H1 (cell line): ENCODE results near the gene MOB3B. TPM values are rescaled to one million over a fixed set of nuclear protein-coding genes. Genes with fewer than 3 reads are reported as not detected.

Experiments
- CTCF ChIA-PET: fragments of 300-600 bp; sonication (Branson Sonifier 250); formaldehyde crosslinking; loops from one replicate; lab custom pipeline; 2021; ENCODE audit not compliant: partially characterized antibody; lab: Charles Lee
- POLR2A ChIA-PET: fragments of 300-600 bp; sonication (Branson Sonifier 250); formaldehyde crosslinking; loops from one replicate; lab custom pipeline; 2021; ENCODE audit warnings: inconsistent platforms; ENCODE audit not compliant: partially characterized antibody; lab: Charles Lee
- DNase-seq, 2 experiments: peaks; one replicate each; pipeline versions ENCODE4 v3.0.0 to v3.0.0-alpha.2; 2010 to 2022; ENCODE audit warnings: low spot score in 2 of 2, low read depth in 1 of 2, mixed read lengths in 1 of 2
- FAIRE-seq: peaks from 2 replicates; lab custom pipeline; 2011; peaks lifted over from hg19 to GRCh38; lab: Jason Lieb, UNC
- H2AFZ ChIP-seq: 2 replicates; pipeline ENCODE4 v1.8.1; 2012; ENCODE audit warnings: low read length, inconsistent platforms
- H2AK5ac ChIP-seq: 2 replicates; pipeline ENCODE4 v1.6.1; 2013; ENCODE audit warnings: low read depth, low read length
- H2BK120ac ChIP-seq: replicated peaks from 2 replicates; pipeline ENCODE3; 2013; ENCODE audit warnings: low read depth, low read length, inconsistent platforms
- H2BK12ac ChIP-seq: 2 replicates; pipeline ENCODE4 v1.6.1; 2013; ENCODE audit warnings: low read depth, low read length
- H2BK15ac ChIP-seq: 2 replicates; pipeline ENCODE4 v1.6.1; 2013; ENCODE audit warnings: low read length
- H2BK20ac ChIP-seq: 2 replicates; pipeline ENCODE4 v1.6.1; 2013; ENCODE audit warnings: low read length
- H2BK5ac ChIP-seq: 2 replicates; pipeline ENCODE4 v1.6.1; 2013; ENCODE audit warnings: low read depth, low read length
- H3K14ac ChIP-seq: 2 replicates; pipeline ENCODE4 v1.6.1; 2013; ENCODE audit warnings: inconsistent platforms; ENCODE audit not compliant: insufficient read length
- H3K18ac ChIP-seq: 2 replicates; pipeline ENCODE4 v1.6.1; 2013; ENCODE audit warnings: low read length; ENCODE audit errors: extremely low read depth
- H3K23ac ChIP-seq: 2 replicates; pipeline ENCODE4 v1.6.1; 2013; ENCODE audit warnings: inconsistent platforms; ENCODE audit not compliant: insufficient read length
- H3K23me2 ChIP-seq: 2 replicates; pipeline ENCODE4 v1.6.1; 2013; ENCODE audit warnings: low read depth, low read length
- H3K27ac ChIP-seq: 2 replicates; pipeline ENCODE4 v1.6.1; 2011; ENCODE audit warnings: low read depth, low read length, inconsistent platforms
- H3K27me3 ChIP-seq, 4 experiments: replicated peaks in 1 of 4; 1 replicate in 1 of 4; 2 replicates in 3 of 4; pipeline versions ENCODE4 v1.6.1 to v1.8.1; 2011 to 2013; ENCODE audit warnings: low read length in 3 of 4, mild to moderate bottlenecking in 3 of 4, inconsistent platforms in 2 of 4, mixed read lengths in 2 of 4, moderate library complexity in 1 of 4; ENCODE audit not compliant: control insufficient read depth in 3 of 4, insufficient read depth in 3 of 4; ENCODE audit errors: extremely low read depth in 1 of 4
- H3K36me3 ChIP-seq, 4 experiments: 2 replicates each; pipeline versions ENCODE4 v1.6.1 to v1.8.1; 2011 to 2013; ENCODE audit warnings: mild to moderate bottlenecking in 4 of 4, low read length in 3 of 4, moderate library complexity in 2 of 4, control low read depth in 1 of 4, inconsistent platforms in 1 of 4; ENCODE audit not compliant: insufficient read depth in 4 of 4, control insufficient read depth in 2 of 4
- H3K4ac ChIP-seq: replicated peaks from 2 replicates; pipeline ENCODE3; 2013; ENCODE audit warnings: low read length, low read depth, mixed read lengths, inconsistent platforms; ENCODE audit not compliant: insufficient read length
- H3K4me1 ChIP-seq, 4 experiments: replicated peaks in 1 of 4; 1 replicate in 1 of 4; 2 replicates in 3 of 4; pipeline versions ENCODE4 v1.6.1 to v1.8.1; 2011 to 2013; ENCODE audit warnings: low read length in 3 of 4, inconsistent platforms in 2 of 4, mixed read lengths in 1 of 4; ENCODE audit not compliant: insufficient read depth in 4 of 4, control insufficient read depth in 3 of 4
- H3K4me2 ChIP-seq, 2 experiments: 2 replicates each; pipeline versions ENCODE4 v1.6.1 to v1.8.1; 2011 to 2013; ENCODE audit warnings: low read depth in 2 of 2, low read length in 2 of 2, control low read depth in 1 of 2, inconsistent platforms in 1 of 2, mild to moderate bottlenecking in 1 of 2; ENCODE audit not compliant: insufficient read depth in 1 of 2
- H3K4me3 ChIP-seq, 4 experiments: fragments of 200-600, 300-600 bp in 1 of 4; sonication (generic), shearing (Covaris generic), sonication (Bioruptor Twin) in 1 of 4; 2 replicates each; pipeline versions ENCODE4 v1.5.1 to v1.8.1; 2011 to 2016; ENCODE audit warnings: low read length in 4 of 4, low read depth in 3 of 4, control low read depth in 2 of 4, inconsistent platforms in 2 of 4, mild to moderate bottlenecking in 2 of 4, mixed read lengths in 1 of 4, moderate library complexity in 1 of 4; ENCODE audit not compliant: insufficient read depth in 2 of 4; ENCODE audit errors: extremely low read depth in 1 of 4
- H3K56ac ChIP-seq: replicated peaks from 2 replicates; pipeline ENCODE3; 2013; ENCODE audit warnings: low read depth, mild to moderate bottlenecking, mixed read lengths, low read length, inconsistent platforms; ENCODE audit not compliant: insufficient read length
- H3K79me1 ChIP-seq: 2 replicates; pipeline ENCODE4 v1.6.1; 2013; ENCODE audit warnings: low read depth, low read length, control low read depth
- H3K79me2 ChIP-seq, 2 experiments: 2 replicates each; pipeline versions ENCODE4 v1.6.1 to v1.8.1; 2012 to 2013; ENCODE audit warnings: low read length in 2 of 2, mild to moderate bottlenecking in 2 of 2, inconsistent platforms in 1 of 2; ENCODE audit not compliant: insufficient read depth in 2 of 2, control insufficient read depth in 1 of 2
- H3K9ac ChIP-seq, 4 experiments: replicated peaks in 1 of 4; 1 replicate in 1 of 4; 2 replicates in 3 of 4; pipeline versions ENCODE4 v1.6.1 to v1.8.1; 2011 to 2013; ENCODE audit warnings: low read depth in 3 of 4, low read length in 3 of 4, control low read depth in 2 of 4, mild to moderate bottlenecking in 2 of 4, moderate library complexity in 2 of 4, inconsistent platforms in 1 of 4; ENCODE audit errors: extremely low read depth in 1 of 4
- H3K9me3 ChIP-seq, 2 experiments: 2 replicates each; pipeline versions ENCODE4 v1.6.1 to v1.8.1; 2012 to 2013; ENCODE audit warnings: mild to moderate bottlenecking in 2 of 2, moderate library complexity in 2 of 2, control low read depth in 1 of 2, inconsistent platforms in 1 of 2, low read depth in 1 of 2, low read length in 1 of 2, mixed read lengths in 1 of 2; ENCODE audit not compliant: insufficient read depth in 2 of 2
- H4K20me1 ChIP-seq, 2 experiments: replicated peaks in 1 of 2; 2 replicates each; pipeline versions ENCODE3 to v1.8.1; 2011 to 2013; ENCODE audit warnings: inconsistent platforms in 2 of 2, low read length in 2 of 2, mild to moderate bottlenecking in 1 of 2; ENCODE audit not compliant: insufficient read depth in 2 of 2, control insufficient read depth in 1 of 2
- H4K5ac ChIP-seq: 2 replicates; pipeline ENCODE4 v1.6.1; 2013; ENCODE audit warnings: low read length, low read depth, mixed read lengths, inconsistent platforms; ENCODE audit not compliant: insufficient read length
- H4K8ac ChIP-seq: 2 replicates; pipeline ENCODE4 v1.8.0; 2013; ENCODE audit warnings: mild to moderate bottlenecking, moderate library complexity, low read length, inconsistent platforms; ENCODE audit not compliant: insufficient read depth; ENCODE audit errors: extremely low read depth
- H4K91ac ChIP-seq: replicated peaks from 2 replicates; pipeline ENCODE3; 2013; ENCODE audit warnings: low read length, mixed read lengths, inconsistent platforms; ENCODE audit not compliant: insufficient read length
- CTBP2 ChIP-seq: IDR thresholded peaks from 2 replicates; pipeline ENCODE4 v1.7.0; 2011; ENCODE audit warnings: borderline replicate concordance, mild to moderate bottlenecking, moderate library complexity, mixed read lengths, low read length; ENCODE audit not compliant: insufficient read depth, insufficient read length
- KDM5A ChIP-seq: fragments of 200-600 bp; IDR thresholded peaks from 2 replicates; pipeline ENCODE4 v1.7.1; 2012; ENCODE audit warnings: mild to moderate bottlenecking, low read length, inconsistent platforms, mixed read lengths
- PHF8 ChIP-seq: fragments of 200-600 bp; sonication (generic); conservative IDR thresholded peaks from 2 replicates; pipeline ENCODE4 v1.7.1; 2012; ENCODE audit warnings: low read depth, mild to moderate bottlenecking, inconsistent platforms, low read length, moderate library complexity
- POLR2A ChIP-seq, 2 experiments: IDR thresholded peaks; 1 replicate in 1 of 2; 2 replicates in 1 of 2; pipeline ENCODE4 v1.6.1; 2011; ENCODE audit warnings: low read depth in 2 of 2, low read length in 2 of 2, mild to moderate bottlenecking in 2 of 2; ENCODE audit errors: control extremely low read depth in 1 of 2
- RAD21 ChIP-seq, 2 experiments: IDR thresholded peaks in 1 of 2; conservative IDR thresholded peaks in 1 of 2; 2 replicates each; pipeline ENCODE4 v1.6.1; 2011; ENCODE audit warnings: low read depth in 2 of 2, low read length in 2 of 2, improper control_type of control experiment in 1 of 2, inconsistent platforms in 1 of 2, mild to moderate bottlenecking in 1 of 2, moderate library complexity in 1 of 2
- whole genome bisulfite sequencing, 2 experiments: shearing (Covaris generic) in 1 of 2; methylation state at CpG; one replicate each; pipeline versions ENCODE4 v1.1.6 to v1.1.7; 2013 to 2015; ENCODE audit warnings: low lambda C conversion rate in 2 of 2, mixed read lengths in 2 of 2, inconsistent platforms in 1 of 2, low coverage in 1 of 2, missing lambda C conversion rate in 1 of 2; ENCODE audit not compliant: insufficient replicate concordance in 2 of 2, insufficient coverage in 1 of 2, insufficient read length in 1 of 2; ENCODE audit errors: extremely low coverage in 1 of 2, missing lambda C conversion rate in 1 of 2; 5-methylcytosine and 5-hydroxymethylcytosine counted together
- polyA plus RNA-seq, 7 experiments: library from polyadenylated mRNA; depleted of rRNA in 3 of 7; stranded (reverse) in 5 of 7; unstranded in 2 of 7; fragments of >200 nt in 5 of 7; fragments of 200-250 nt in 2 of 7; gene quantifications; 1 replicate in 5 of 7; 2 replicates in 1 of 7; 4 replicates in 1 of 7; pipeline versions ENCODE4 v1.2.1 to v1.2.3, GENCODE V29; 2011 to 2013; ENCODE audit warnings: missing spikeins in 2 of 7, mixed read lengths in 2 of 7
- total RNA-seq: library from RNA; stranded (reverse); fragmentation: NEBNext Ultra II Directional; extraction: Animal tissue kit (Norgen Biotek cat#: 25700); gene quantifications from 2 replicates; pipeline ENCODE4 v1.2.1, GENCODE V29; 2021
- TF ChIP-seq, protein P1 (sequence below), 3 experiments: IDR thresholded peaks; 1 replicate in 2 of 3; 2 replicates in 1 of 3; pipeline versions ENCODE4 v1.5.1 to v1.6.1; 2011; ENCODE audit warnings: low read length in 3 of 3, mild to moderate bottlenecking in 3 of 3, inconsistent platforms in 2 of 3, low read depth in 1 of 3, moderate library complexity in 1 of 3; ENCODE audit not compliant: insufficient read depth in 1 of 3; ENCODE audit errors: control extremely low read depth in 1 of 3

MOB3B gene
- total and polyA plus RNA-seq, 2 of the 8 experiments (the other 6 are each of a cell fraction or from before 2014, with no cell fraction given), result 12.7 to 16.1 TPM

- Histone ChIP-seq H3K27ac (no peak overlapping the region), H3K79me1 (no peaks in the 10 kb centered on the region), H3K18ac (no peak overlapping the region), H2AK5ac (no peak overlapping the region), H2BK20ac (no peak overlapping the region), H3K14ac (no peak overlapping the region), H3K4ac (no peak overlapping the region), H3K4me3 (no peak overlapping the region), H4K20me1 (peaks cover 0 to 1% of the 10 kb centered on the region in 2 experiments), H3K4me2 (no peak overlapping the region), H4K91ac (no peak overlapping the region), H2BK120ac (no peak overlapping the region), H2BK5ac (no peak overlapping the region), H3K23me2 (no peaks in the 10 kb centered on the region), H3K56ac (no peak overlapping the region), H3K27me3 (no peaks in the 10 kb centered on the region), H3K4me1 (peaks cover 0 to 4% (median 0%) of the 10 kb centered on the region in 4 experiments; a peak in 1 of 7 replicates), H3K36me3 (peaks cover 0 to 56% (median 13%) of the 10 kb centered on the region in 4 experiments; a peak in 7 of 8 replicates), H3K9me3 (no peaks in the 10 kb centered on the region), H3K79me2 (no peaks in the 10 kb centered on the region), H2AFZ (no peak overlapping the region), H3K23ac (no peak overlapping the region), H2BK15ac (no peak overlapping the region), H2BK12ac (no peak overlapping the region), H3K9ac (no peak overlapping the region; a peak in 2 of 7 replicates), H4K8ac (no peak overlapping the region), H4K5ac (no peak overlapping the region)
- no peak for FAIRE-seq
- ChIA-PET CTCF (interaction anchor here (0.6 to 5.3 kb wide), 14 partner anchors 11 to 301 kb away, joined by 3 to 63 read pairs (median 4); no protein-coding TSS in a partner anchor), POLR2A (no interaction called here)
- no peak for DNase-seq
- TF ChIP-seq POLR2A (IDR thresholded peaks at IDR 0.05; ENCODE audit: control extremely low read depth in 1 of 2, low read depth in 2 of 2, low read length in 2 of 2), result no peak
- no peak for TF ChIP-seq KDM5A
- no peak for TF ChIP-seq PHF8
- TF ChIP-seq CTBP2, result no peak
- TF ChIP-seq RAD21 (IDR thresholded peaks at IDR 0.05 in 1 of 2, conservative IDR thresholded peaks at IDR 0.05 in 1 of 2; ENCODE audit: low read depth in 2 of 2, low read length in 2 of 2), result peak; percentile 73 to 75
- TF ChIP-seq, protein P1, sequence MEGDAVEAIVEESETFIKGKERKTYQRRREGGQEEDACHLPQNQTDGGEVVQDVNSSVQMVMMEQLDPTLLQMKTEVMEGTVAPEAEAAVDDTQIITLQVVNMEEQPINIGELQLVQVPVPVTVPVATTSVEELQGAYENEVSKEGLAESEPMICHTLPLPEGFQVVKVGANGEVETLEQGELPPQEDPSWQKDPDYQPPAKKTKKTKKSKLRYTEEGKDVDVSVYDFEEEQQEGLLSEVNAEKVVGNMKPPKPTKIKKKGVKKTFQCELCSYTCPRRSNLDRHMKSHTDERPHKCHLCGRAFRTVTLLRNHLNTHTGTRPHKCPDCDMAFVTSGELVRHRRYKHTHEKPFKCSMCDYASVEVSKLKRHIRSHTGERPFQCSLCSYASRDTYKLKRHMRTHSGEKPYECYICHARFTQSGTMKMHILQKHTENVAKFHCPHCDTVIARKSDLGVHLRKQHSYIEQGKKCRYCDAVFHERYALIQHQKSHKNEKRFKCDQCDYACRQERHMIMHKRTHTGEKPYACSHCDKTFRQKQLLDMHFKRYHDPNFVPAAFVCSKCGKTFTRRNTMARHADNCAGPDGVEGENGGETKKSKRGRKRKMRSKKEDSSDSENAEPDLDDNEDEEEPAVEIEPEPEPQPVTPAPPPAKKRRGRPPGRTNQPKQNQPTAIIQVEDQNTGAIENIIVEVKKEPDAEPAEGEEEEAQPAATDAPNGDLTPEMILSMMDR (IDR thresholded peaks at IDR 0.05; ENCODE audit: control extremely low read depth in 1 of 3, insufficient read depth in 1 of 3, low read depth in 1 of 3, low read length in 3 of 3), result peak in 2 of 3 experiments; percentile 23 to 37; a peak in 2 of 4 replicates
- WGBS, 2 experiments, result 73% methylated on average over 10 of the region's 10 CpGs; no CpG with 5 or more reads in 1 of the 2 experiments
Observed at GRCh38 chr9:27548055-27548741, 18.6 kb upstream of the MOB3B start.
